IMR-90 (cell line): Measurements from ENCODE around the gene TBC1D22A. TPM values are rescaled to one million over a fixed set of nuclear protein-coding genes. Genes with fewer than 3 reads are reported as not detected.

Experiments used
- ATAC-seq: fragments of 200-7000 bp; cut with Tn5 transposase; 2 replicates; pipeline ENCODE4 v1.9.1; 2020; ENCODE audit warnings: low read depth, mild to moderate bottlenecking, moderate library complexity
- BruUV-seq: library from RNA; stranded (reverse); fragments of 400-500 nt; replicated peaks from 2 replicates; lab custom pipeline; 2021; lab: Mats Ljungman, UMichigan
- CTCF ChIA-PET: fragments of 300-600 bp; formaldehyde crosslinking; extraction: SDS; loops from one replicate; lab custom pipeline; 2021; ENCODE audit warnings: antibody characterized with exemption; lab: Yijun Ruan, JAX
- POLR2A ChIA-PET: fragments of 300-600 bp; sonication (Branson Sonifier 250); formaldehyde crosslinking; loops from one replicate; lab custom pipeline; 2022; ENCODE audit warnings: antibody characterized with exemption; ENCODE audit not compliant: unreplicated experiment; lab: Charles Lee
- DNase-seq: peaks from one replicate; pipeline ENCODE4 v3.0.0; 2013
- H2AFZ ChIP-seq: replicated peaks from 2 replicates; pipeline ENCODE3; 2013; ENCODE audit warnings: low read length, mild to moderate bottlenecking; ENCODE audit not compliant: poor library complexity
- H2AK5ac ChIP-seq: 2 replicates; pipeline ENCODE4 v1.6.1; 2013; ENCODE audit warnings: low read depth, low read length, inconsistent platforms
- H2AK9ac ChIP-seq: replicated peaks from 2 replicates; pipeline ENCODE3; 2013; ENCODE audit warnings: mild to moderate bottlenecking, low read depth, low read length, moderate library complexity; ENCODE audit not compliant: poor library complexity
- H2BK120ac ChIP-seq: 2 replicates; pipeline ENCODE4 v1.6.1; 2013; ENCODE audit warnings: low read depth, low read length, inconsistent platforms
- H2BK15ac ChIP-seq: 3 replicates; pipeline ENCODE4 v1.6.1; 2013; ENCODE audit warnings: low read depth, low read length, inconsistent platforms
- H2BK20ac ChIP-seq: 2 replicates; pipeline ENCODE4 v1.6.1; 2013; ENCODE audit warnings: low read depth, mild to moderate bottlenecking, inconsistent platforms, low read length, moderate library complexity
- H2BK5ac ChIP-seq: 2 replicates; pipeline ENCODE4 v1.6.1; 2013; ENCODE audit warnings: mild to moderate bottlenecking, low read depth, low read length, inconsistent platforms; ENCODE audit not compliant: poor library complexity, severe bottlenecking
- H3K14ac ChIP-seq: replicated peaks from 2 replicates; pipeline ENCODE4 v1.6.1; 2013; ENCODE audit warnings: low read depth, low read length, inconsistent platforms
- H3K18ac ChIP-seq: 2 replicates; pipeline ENCODE4 v1.6.1; 2013; ENCODE audit warnings: low read depth, low read length, control low read depth
- H3K23ac ChIP-seq: 2 replicates; pipeline ENCODE4 v1.6.1; 2013; ENCODE audit warnings: low read depth, low read length, inconsistent platforms
- H3K27ac ChIP-seq: 2 replicates; pipeline ENCODE4 v1.5.1; 2013; ENCODE audit warnings: mild to moderate bottlenecking, control low read depth, low read length; ENCODE audit not compliant: insufficient read depth
- H3K27me3 ChIP-seq: 2 replicates; pipeline ENCODE4 v1.6.1; 2013; ENCODE audit warnings: low read length; ENCODE audit not compliant: control insufficient read depth, insufficient read depth
- H3K36me3 ChIP-seq: 2 replicates; pipeline ENCODE4 v1.6.1; 2013; ENCODE audit warnings: low read length, mixed read lengths; ENCODE audit not compliant: control insufficient read depth, insufficient read depth
- H3K4ac ChIP-seq: 2 replicates; pipeline ENCODE4 v1.6.1; 2013; ENCODE audit warnings: low read depth, low read length, inconsistent platforms
- H3K4me1 ChIP-seq: 2 replicates; pipeline ENCODE4 v1.6.1; 2013; ENCODE audit warnings: low read length, mixed read lengths; ENCODE audit not compliant: control insufficient read depth, insufficient read depth
- H3K4me2 ChIP-seq: 2 replicates; pipeline ENCODE4 v1.6.1; 2013; ENCODE audit warnings: low read depth, mild to moderate bottlenecking, control low read depth, low read length, moderate library complexity
- H3K4me3 ChIP-seq: 2 replicates; pipeline ENCODE4 v1.5.1; 2013; ENCODE audit warnings: low read depth, mild to moderate bottlenecking, control low read depth, low read length, moderate library complexity; ENCODE audit not compliant: insufficient read depth
- H3K56ac ChIP-seq: 2 replicates; pipeline ENCODE4 v1.6.1; 2013; ENCODE audit warnings: low read length, inconsistent platforms; ENCODE audit not compliant: insufficient read depth; ENCODE audit errors: extremely low read depth
- H3K79me1 ChIP-seq, 2 experiments: 2 replicates each; pipeline ENCODE4 v1.6.1; 2013; ENCODE audit warnings: low read length in 2 of 2, inconsistent platforms in 1 of 2, low read depth in 1 of 2
- H3K9ac ChIP-seq: 2 replicates; pipeline ENCODE4 v1.6.1; 2013; ENCODE audit warnings: low read depth, low read length, control low read depth
- H3K9me1 ChIP-seq: 2 replicates; pipeline ENCODE4 v1.6.1; 2013; ENCODE audit warnings: low read length, inconsistent platforms; ENCODE audit not compliant: insufficient read depth
- H3K9me3 ChIP-seq: 2 replicates; pipeline ENCODE4 v1.6.1; 2013; ENCODE audit warnings: low read length; ENCODE audit not compliant: control insufficient read depth, insufficient read depth
- H4K20me1 ChIP-seq: 2 replicates; pipeline ENCODE4 v1.6.1; 2013; ENCODE audit warnings: low read length, inconsistent platforms; ENCODE audit not compliant: insufficient read depth
- H4K5ac ChIP-seq: 2 replicates; pipeline ENCODE4 v1.6.1; 2013; ENCODE audit warnings: mild to moderate bottlenecking, low read depth, low read length, control low read depth
- H4K8ac ChIP-seq, 2 experiments: 2 replicates each; pipeline ENCODE4 v1.6.1; 2013; ENCODE audit warnings: low read depth in 2 of 2, low read length in 2 of 2, control low read depth in 1 of 2, inconsistent platforms in 1 of 2
- H4K91ac ChIP-seq: 2 replicates; pipeline ENCODE4 v1.6.1; 2013; ENCODE audit warnings: low read depth, low read length, inconsistent platforms; ENCODE audit not compliant: insufficient read depth
- BHLHE40 ChIP-seq: fragments of 150-350 bp; IDR thresholded peaks from 2 replicates; pipeline ENCODE4 v1.6.1; 2016; ENCODE audit warnings: mild to moderate bottlenecking, low read depth, low read length
- CEBPB ChIP-seq: IDR thresholded peaks from 2 replicates; pipeline ENCODE4 v1.6.1; 2012; ENCODE audit warnings: low read depth, low read length, improper control_type of control experiment
- CHD1 ChIP-seq: IDR thresholded peaks from 2 replicates; pipeline ENCODE4 v1.6.1; 2012; ENCODE audit warnings: low read depth, low read length, improper control_type of control experiment
- CTCF ChIP-seq: conservative IDR thresholded peaks from 2 replicates; pipeline ENCODE4 v1.5.1; 2012; ENCODE audit warnings: mild to moderate bottlenecking, low read depth, low read length, improper control_type of control experiment
- ELK1 ChIP-seq: fragments of 150-350 bp; IDR thresholded peaks from 2 replicates; pipeline ENCODE4 v1.6.1; 2016; ENCODE audit warnings: low read depth, mild to moderate bottlenecking, low read length, moderate library complexity, borderline replicate concordance
- MAFK ChIP-seq: IDR thresholded peaks from 2 replicates; pipeline ENCODE4 v1.6.1; 2012; ENCODE audit warnings: low read depth, low read length, improper control_type of control experiment
- MAZ ChIP-seq: IDR thresholded peaks from 2 replicates; pipeline ENCODE4 v1.6.1; 2012; ENCODE audit warnings: low read depth, mild to moderate bottlenecking, low read length, improper control_type of control experiment, moderate library complexity, borderline replicate concordance
- NFE2L2 ChIP-seq: fragments of 150-350 bp; IDR thresholded peaks from 2 replicates; pipeline ENCODE4 v1.6.1; 2016; ENCODE audit warnings: low read depth, mild to moderate bottlenecking, low read length
- POLR2A ChIP-seq: IDR thresholded peaks from 2 replicates; pipeline ENCODE4 v1.6.1; 2012; ENCODE audit warnings: mild to moderate bottlenecking, low read depth, low read length
- RAD21 ChIP-seq: IDR thresholded peaks from 2 replicates; pipeline ENCODE4 v1.6.1; 2012; ENCODE audit warnings: low read length, improper control_type of control experiment
- RCOR1 ChIP-seq: IDR thresholded peaks from 2 replicates; pipeline ENCODE4 v1.6.1; 2012; ENCODE audit warnings: mild to moderate bottlenecking, low read length, improper control_type of control experiment; ENCODE audit not compliant: insufficient replicate concordance
- RFX5 ChIP-seq: IDR thresholded peaks from 2 replicates; pipeline ENCODE4 v1.8.0; 2012; ENCODE audit warnings: low read depth, mild to moderate bottlenecking, low read length, moderate library complexity
- SMC3 ChIP-seq: fragments of 150-350 bp; IDR thresholded peaks from 2 replicates; pipeline ENCODE4 v1.6.1; 2016; ENCODE audit warnings: low read depth, mild to moderate bottlenecking, antibody characterized with exemption, low read length, moderate library complexity
- USF2 ChIP-seq: fragments of 150-350 bp; IDR thresholded peaks from 2 replicates; pipeline ENCODE4 v1.6.1; 2017; ENCODE audit warnings: mild to moderate bottlenecking, antibody characterized with exemption, low read length, low read depth
- WGBS, 2 experiments: methylation state at CpG; one replicate each; pipeline versions ENCODE4 v1.1.5 to v1.1.7; 2013; ENCODE audit warnings: missing lambda C conversion rate in 2 of 2; ENCODE audit not compliant: insufficient read length in 1 of 2; ENCODE audit errors: extremely low coverage in 2 of 2; 5-methylcytosine and 5-hydroxymethylcytosine counted together
- dilution Hi-C: fragments of 300-500 bp; cut with HindIII; formaldehyde crosslinking; loops from one replicate; pipeline ENCODE4 v1.14.3; 2018; ENCODE audit warnings: low sequenced_read_pairs; ENCODE audit not compliant: unreplicated experiment
- in situ Hi-C: fragments of 300-500 bp; cut with MboI; formaldehyde crosslinking; loops from 3 replicates; pipeline ENCODE4 v1.14.3; 2019; ENCODE audit warnings: low sequenced_read_pairs, inconsistent platforms, mixed read lengths
- intact Hi-C: fragments of 100-400 bp; cut with micrococcal nuclease; formaldehyde crosslinking; loops from 2 replicates; pipeline ENCODE4 v1.10.0; 2022
- polyA plus RNA-seq, 3 experiments: library from polyadenylated mRNA; depleted of rRNA; stranded (reverse); fragments of >200 nt; gene quantifications; 2 replicates each; pipeline ENCODE4 v1.2.3, GENCODE V29; 2012; ENCODE audit warnings: low replicate concordance in 1 of 3
- total RNA-seq: library from RNA; depleted of rRNA; stranded (reverse); fragments of >200 nt; gene quantifications from 2 replicates; pipeline ENCODE4 v1.2.3, GENCODE V29; 2012

Gene TBC1D22A
- total and polyA plus RNA-seq, 2 of the 4 experiments (the other 2 are of a cell fraction) = 9.0 to 16.7 TPM

GRCh38 chr22:46726066-46726985, 36.1 kb upstream of the TBC1D22A start:
- Histone ChIP-seq H2BK5ac (no peak overlapping the region), H3K36me3 (peaks cover 31% of the 10 kb centered on the region), H4K20me1 (peaks cover 78% of the 10 kb centered on the region), H3K79me1 (peaks cover 23 to 89% of the 10 kb centered on the region in 2 experiments), H3K4me1 (peaks cover 7% of the 10 kb centered on the region), H3K9me3 (no peaks in the 10 kb centered on the region), H4K5ac (no peak overlapping the region), H3K18ac (no peak overlapping the region), H3K9ac (no peak overlapping the region), H2AFZ (no peak overlapping the region), H4K91ac (no peak overlapping the region), H3K56ac (no peak overlapping the region), H3K9me1 (peaks cover 7% of the 10 kb centered on the region), H3K23ac (no peak overlapping the region), H2AK9ac (no peak overlapping the region), H3K4me3 (no peak overlapping the region), H2BK120ac (no peak overlapping the region), H2BK20ac (no peak overlapping the region), H3K14ac (no peak overlapping the region), H4K8ac (no peak overlapping the region), H3K27me3 (no peaks in the 10 kb centered on the region), H2AK5ac (no peak overlapping the region), H3K4ac (no peak overlapping the region), H3K27ac (no peak overlapping the region), H2BK15ac (no peak overlapping the region), H3K4me2 (no peak overlapping the region)
- intact Hi-C loops = no loop called here
- CTCF ChIA-PET = no interaction called here
- no TSS peak for BruUV-seq
- WGBS, 2 experiments = 84% methylated on average over 17 of the region's 38 CpGs; no CpG with 5 or more reads in 1 of the 2 experiments
- no peak for ATAC-seq
- no peak for DNase-seq
- dilution Hi-C loops = no loop called here
- TF ChIP-seq NFE2L2 (no peak), CHD1 (no peak), MAFK (no peak), ELK1 (no peak), POLR2A (no peak), RCOR1 (no peak), BHLHE40 (no peak), SMC3 (no peak), CTCF (no peak), MAZ (no peak), USF2 (no peak), RAD21 (no peak), RFX5 (no peak), CEBPB (no peak)
- POLR2A ChIA-PET = no interaction called here
- in situ Hi-C loops = no loop called here
